Ectodermal cell (in vitro differentiated cells): ENCODE data around the gene PKMYT1.

Experiments used
- H3K27ac ChIP-seq: 2 replicates; pipeline ENCODE4 v1.7.0; 2013; ENCODE audit warnings: mild to moderate bottlenecking, low read depth, low read length; ENCODE audit not compliant: insufficient read depth, poor library complexity, severe bottlenecking
- H3K27me3 ChIP-seq: 2 replicates; pipeline ENCODE4 v1.7.0; 2013; ENCODE audit warnings: mild to moderate bottlenecking, low read length; ENCODE audit not compliant: insufficient read depth, control insufficient read depth, poor library complexity, severe bottlenecking
- H3K36me3 ChIP-seq: one replicate; pipeline ENCODE4 v1.7.0; 2013; ENCODE audit warnings: low read length; ENCODE audit not compliant: control insufficient read depth, insufficient read depth
- H3K4me1 ChIP-seq: one replicate; pipeline ENCODE4 v1.7.0; 2013; ENCODE audit warnings: low read length; ENCODE audit not compliant: control insufficient read depth, insufficient read depth
- H3K4me3 ChIP-seq: 2 replicates; pipeline ENCODE4 v1.7.0; 2013; ENCODE audit warnings: low read depth, low read length, control low read depth; ENCODE audit not compliant: insufficient read depth
- H3K9me3 ChIP-seq: 2 replicates; pipeline ENCODE4 v1.7.0; 2013; ENCODE audit warnings: mild to moderate bottlenecking, low read length, moderate library complexity; ENCODE audit not compliant: control insufficient read depth
- WGBS, 2 experiments: methylation state at CpG; one replicate each; pipeline ENCODE4 v1.1.7; 2013; ENCODE audit warnings: missing lambda C conversion rate in 2 of 2; 5-methylcytosine and 5-hydroxymethylcytosine counted together

The PKMYT1 gene

GRCh38 chr16:2985462-2985861 is 5.2 kb upstream of the PKMYT1 start:
- Histone ChIP-seq H3K27ac (no peak overlapping the region), H3K4me3 (no peak overlapping the region), H3K27me3 (no peaks in the 10 kb centered on the region), H3K4me1 (peaks cover 34% of the 10 kb centered on the region), H3K36me3 (no peaks in the 10 kb centered on the region), H3K9me3 (no peaks in the 10 kb centered on the region)
- WGBS, 2 experiments = 93% methylated on average over 9 of the region's 9 CpGs

GRCh38 chr16:2983706-2984136 is 3.5 kb upstream of the PKMYT1 start:
- Histone ChIP-seq H3K4me1 (peaks cover 26% of the 10 kb centered on the region), H3K4me3 (no peak overlapping the region), H3K9me3 (no peaks in the 10 kb centered on the region), H3K27ac (no peak overlapping the region), H3K27me3 (no peaks in the 10 kb centered on the region), H3K36me3 (no peaks in the 10 kb centered on the region)
- WGBS, 2 experiments = 16% methylated on average over 42 of the region's 42 CpGs

GRCh38 chr16:2982402-2982801 is 2.2 kb upstream of the PKMYT1 start:
- Histone ChIP-seq H3K9me3 (no peaks in the 10 kb centered on the region), H3K27me3 (no peaks in the 10 kb centered on the region), H3K27ac (no peak overlapping the region), H3K36me3 (no peaks in the 10 kb centered on the region), H3K4me1 (peaks cover 16% of the 10 kb centered on the region), H3K4me3 (no peak overlapping the region)
- WGBS, 2 experiments = 74 to 79% methylated on average over 5 of the region's 5 CpGs

GRCh38 chr16:2981899-2982250 is 1.6 kb upstream of the PKMYT1 start:
- Histone ChIP-seq H3K9me3 (no peaks in the 10 kb centered on the region), H3K4me1 (peaks cover 14% of the 10 kb centered on the region), H3K36me3 (no peaks in the 10 kb centered on the region), H3K4me3 (no peak overlapping the region), H3K27ac (peak overlapping the region; percentile 77), H3K27me3 (no peaks in the 10 kb centered on the region)
- WGBS, 2 experiments = 10 to 14% methylated on average over 4 of the region's 4 CpGs

GRCh38 chr16:2981177-2981898 is 1.1 kb upstream of the PKMYT1 start:
- Histone ChIP-seq H3K4me1 (peaks cover 14% of the 10 kb centered on the region), H3K9me3 (no peaks in the 10 kb centered on the region), H3K4me3 (peak overlapping the region; percentile 72), H3K27me3 (no peaks in the 10 kb centered on the region), H3K36me3 (no peaks in the 10 kb centered on the region), H3K27ac (peak overlapping the region; percentile 77)
- WGBS, 2 experiments = 27% methylated on average over 33 of the region's 33 CpGs

GRCh38 chr16:2979669-2980226 is 498 bp downstream of the PKMYT1 start:
- Histone ChIP-seq H3K9me3 (no peaks in the 10 kb centered on the region), H3K36me3 (no peaks in the 10 kb centered on the region), H3K27me3 (no peaks in the 10 kb centered on the region), H3K4me3 (peak overlapping the region; percentile 72), H3K4me1 (peaks cover 14% of the 10 kb centered on the region), H3K27ac (no peak overlapping the region)
- WGBS, 2 experiments = 8 to 10% methylated on average over 43 of the region's 43 CpGs

- Histone ChIP-seq H3K27me3 (no peaks in the 10 kb centered on the region), H3K4me1 (peaks cover 14% of the 10 kb centered on the region), H3K9me3 (no peaks in the 10 kb centered on the region), H3K4me3 (no peak overlapping the region), H3K36me3 (no peaks in the 10 kb centered on the region), H3K27ac (no peak overlapping the region)
- 90 to 94% methylated on average over 6 of the region's 6 CpGs for WGBS, 2 experiments
These were observed 2.8 kb downstream of the PKMYT1 start for GRCh38 chr16:2977440-2977839.

GRCh38 chr16:2976673-2977072 is 3.6 kb downstream of the PKMYT1 start:
- Histone ChIP-seq H3K4me3 (no peak overlapping the region), H3K36me3 (no peaks in the 10 kb centered on the region), H3K27me3 (no peaks in the 10 kb centered on the region), H3K9me3 (no peaks in the 10 kb centered on the region), H3K4me1 (peaks cover 10% of the 10 kb centered on the region), H3K27ac (no peak overlapping the region)
- WGBS, 2 experiments = 95% methylated on average over 15 of the region's 15 CpGs

GRCh38 chr16:2976201-2976600 is 4.0 kb downstream of the PKMYT1 start:
- Histone ChIP-seq H3K27ac (no peak overlapping the region), H3K27me3 (no peaks in the 10 kb centered on the region), H3K36me3 (no peaks in the 10 kb centered on the region), H3K4me1 (peaks cover 5% of the 10 kb centered on the region), H3K9me3 (no peaks in the 10 kb centered on the region), H3K4me3 (no peak overlapping the region)
- 95 to 97% methylated on average over 7 of the region's 7 CpGs for WGBS, 2 experiments

- Histone ChIP-seq H3K9me3 (no peaks in the 10 kb centered on the region), H3K4me3 (no peak overlapping the region), H3K4me1 (peaks cover 6% of the 10 kb centered on the region), H3K27me3 (no peaks in the 10 kb centered on the region), H3K36me3 (no peaks in the 10 kb centered on the region), H3K27ac (no peak overlapping the region)
- WGBS, 2 experiments = 95 to 96% methylated on average over 28 of the region's 28 CpGs
These were observed 5.0 kb downstream of the PKMYT1 start for GRCh38 chr16:2975161-2975795.
